ENCODE measurements around the gene KIDINS220.

The KIDINS220 gene

DNA sequence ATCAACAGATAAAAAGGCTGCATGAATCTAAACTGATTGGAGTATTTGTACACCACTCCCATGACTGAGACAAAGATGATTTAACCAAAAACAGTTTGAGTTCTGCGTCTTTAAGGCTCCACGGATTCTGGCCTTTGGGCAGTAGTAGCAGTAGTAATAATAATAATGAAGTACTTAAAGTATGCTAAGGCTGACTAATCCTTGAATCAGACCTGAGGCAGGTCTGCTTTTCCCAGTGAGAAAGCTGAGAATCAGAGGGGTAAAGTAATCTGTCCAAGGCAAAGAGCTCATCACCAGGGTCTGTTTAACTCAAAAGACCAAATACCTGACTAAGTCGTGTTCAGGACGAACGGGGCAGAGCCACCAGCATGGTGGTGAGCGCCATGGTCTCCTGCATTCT lies 94.2 kb downstream of the KIDINS220 start:
- TF ChIP-seq, protein P1, sequence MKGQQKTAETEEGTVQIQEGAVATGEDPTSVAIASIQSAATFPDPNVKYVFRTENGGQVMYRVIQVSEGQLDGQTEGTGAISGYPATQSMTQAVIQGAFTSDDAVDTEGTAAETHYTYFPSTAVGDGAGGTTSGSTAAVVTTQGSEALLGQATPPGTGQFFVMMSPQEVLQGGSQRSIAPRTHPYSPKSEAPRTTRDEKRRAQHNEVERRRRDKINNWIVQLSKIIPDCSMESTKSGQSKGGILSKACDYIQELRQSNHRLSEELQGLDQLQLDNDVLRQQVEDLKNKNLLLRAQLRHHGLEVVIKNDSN (IDR thresholded peaks at IDR 0.05) = no peak
- no peak for TF ChIP-seq ZBTB7A (IDR thresholded peaks at IDR 0.05; ENCODE audit: low read depth)

DNA sequence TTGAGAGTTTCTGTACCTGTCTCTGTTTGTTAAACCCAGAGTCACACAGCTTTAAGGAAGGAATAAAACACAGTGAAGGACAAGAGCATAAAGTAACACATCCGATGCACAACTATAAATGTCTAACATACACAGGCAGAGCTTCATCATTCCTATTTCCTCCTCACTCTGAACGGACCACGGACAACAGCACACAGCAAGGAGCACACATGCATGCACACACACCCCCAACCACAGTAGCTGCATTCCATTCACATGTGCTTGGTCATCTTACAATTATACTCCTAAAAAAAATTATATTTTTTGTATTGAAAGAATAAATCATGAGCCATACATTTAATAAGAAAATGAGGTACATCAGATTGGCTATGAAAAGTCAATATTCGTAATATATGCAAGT lies 97.3 kb downstream of the KIDINS220 start:
- TF ChIP-seq FOXM1 (IDR thresholded peaks at IDR 0.05; ENCODE audit: borderline replicate concordance, low read depth) (no peak), ZBTB7A (IDR thresholded peaks at IDR 0.05; ENCODE audit: low read depth) (no peak), CREB1 (IDR thresholded peaks at IDR 0.05; ENCODE audit: low read depth) (no peak), TAF1 (IDR thresholded peaks at IDR 0.05; ENCODE audit: low read depth) (no peak), TCF12 (IDR thresholded peaks at IDR 0.05; ENCODE audit: low read depth) (no peak), EP300 (IDR thresholded peaks at IDR 0.05; ENCODE audit: borderline replicate concordance) (no peak), RAD21 (IDR thresholded peaks at IDR 0.05; ENCODE audit: low read depth) (no peak), EGR1 (IDR thresholded peaks at IDR 0.05) (no peak), NFIC (IDR thresholded peaks at IDR 0.05) (no peak), YY1 (IDR thresholded peaks at IDR 0.05; ENCODE audit: low read depth) (no peak), TEAD4 (IDR thresholded peaks at IDR 0.05) (no peak), CEBPB (IDR thresholded peaks at IDR 0.05) (no peak)
- TF ChIP-seq, protein P2, sequence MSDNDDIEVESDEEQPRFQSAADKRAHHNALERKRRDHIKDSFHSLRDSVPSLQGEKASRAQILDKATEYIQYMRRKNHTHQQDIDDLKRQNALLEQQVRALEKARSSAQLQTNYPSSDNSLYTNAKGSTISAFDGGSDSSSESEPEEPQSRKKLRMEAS (IDR thresholded peaks at IDR 0.05) = no peak
- TF ChIP-seq, protein P3, sequence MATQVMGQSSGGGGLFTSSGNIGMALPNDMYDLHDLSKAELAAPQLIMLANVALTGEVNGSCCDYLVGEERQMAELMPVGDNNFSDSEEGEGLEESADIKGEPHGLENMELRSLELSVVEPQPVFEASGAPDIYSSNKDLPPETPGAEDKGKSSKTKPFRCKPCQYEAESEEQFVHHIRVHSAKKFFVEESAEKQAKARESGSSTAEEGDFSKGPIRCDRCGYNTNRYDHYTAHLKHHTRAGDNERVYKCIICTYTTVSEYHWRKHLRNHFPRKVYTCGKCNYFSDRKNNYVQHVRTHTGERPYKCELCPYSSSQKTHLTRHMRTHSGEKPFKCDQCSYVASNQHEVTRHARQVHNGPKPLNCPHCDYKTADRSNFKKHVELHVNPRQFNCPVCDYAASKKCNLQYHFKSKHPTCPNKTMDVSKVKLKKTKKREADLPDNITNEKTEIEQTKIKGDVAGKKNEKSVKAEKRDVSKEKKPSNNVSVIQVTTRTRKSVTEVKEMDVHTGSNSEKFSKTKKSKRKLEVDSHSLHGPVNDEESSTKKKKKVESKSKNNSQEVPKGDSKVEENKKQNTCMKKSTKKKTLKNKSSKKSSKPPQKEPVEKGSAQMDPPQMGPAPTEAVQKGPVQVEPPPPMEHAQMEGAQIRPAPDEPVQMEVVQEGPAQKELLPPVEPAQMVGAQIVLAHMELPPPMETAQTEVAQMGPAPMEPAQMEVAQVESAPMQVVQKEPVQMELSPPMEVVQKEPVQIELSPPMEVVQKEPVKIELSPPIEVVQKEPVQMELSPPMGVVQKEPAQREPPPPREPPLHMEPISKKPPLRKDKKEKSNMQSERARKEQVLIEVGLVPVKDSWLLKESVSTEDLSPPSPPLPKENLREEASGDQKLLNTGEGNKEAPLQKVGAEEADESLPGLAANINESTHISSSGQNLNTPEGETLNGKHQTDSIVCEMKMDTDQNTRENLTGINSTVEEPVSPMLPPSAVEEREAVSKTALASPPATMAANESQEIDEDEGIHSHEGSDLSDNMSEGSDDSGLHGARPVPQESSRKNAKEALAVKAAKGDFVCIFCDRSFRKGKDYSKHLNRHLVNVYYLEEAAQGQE (IDR thresholded peaks at IDR 0.05; ENCODE audit: low read depth) = no peak

DNA sequence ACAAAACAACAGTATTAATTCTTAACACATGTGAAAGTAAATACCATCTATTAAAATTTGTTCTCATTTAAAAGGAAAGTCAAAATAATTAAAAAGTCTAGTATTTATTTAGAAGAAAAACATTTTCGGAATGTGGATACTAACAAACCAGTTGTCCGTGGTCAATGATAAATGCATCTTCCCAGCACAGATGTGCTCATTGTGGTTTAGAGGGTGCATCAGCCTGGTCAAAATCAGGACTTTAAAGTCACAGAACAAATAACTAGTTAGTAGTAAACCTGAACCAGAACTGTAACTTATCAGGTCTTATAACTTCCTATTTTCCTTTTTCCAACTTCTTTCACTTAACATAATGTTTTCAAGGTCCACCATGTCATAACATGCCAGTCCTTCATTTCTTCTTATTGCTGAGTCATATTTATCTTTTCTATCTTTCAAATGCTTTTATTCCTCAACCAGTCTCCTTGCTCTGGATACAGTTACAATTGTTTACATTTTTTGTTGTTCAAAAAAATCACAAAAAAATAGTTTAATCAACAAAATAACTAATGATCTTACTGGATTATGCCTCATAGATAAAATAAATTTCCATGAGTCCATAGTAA lies 99.7 kb downstream of the KIDINS220 start:
- TF ChIP-seq CEBPB (IDR thresholded peaks at IDR 0.05) = no peak
- no peak for TF ChIP-seq YY1 (IDR thresholded peaks at IDR 0.05; ENCODE audit: low read depth)
- TF ChIP-seq TAF1 (IDR thresholded peaks at IDR 0.05; ENCODE audit: low read depth) = no peak
- no peak for TF ChIP-seq TEAD4 (IDR thresholded peaks at IDR 0.05)
- no peak for TF ChIP-seq EP300 (IDR thresholded peaks at IDR 0.05; ENCODE audit: borderline replicate concordance)
- TF ChIP-seq, protein P3 (IDR thresholded peaks at IDR 0.05; ENCODE audit: low read depth) = no peak
- TF ChIP-seq TCF12 (IDR thresholded peaks at IDR 0.05; ENCODE audit: low read depth) = no peak
- TF ChIP-seq EGR1 (IDR thresholded peaks at IDR 0.05) = no peak
- no peak for TF ChIP-seq RAD21 (IDR thresholded peaks at IDR 0.05; ENCODE audit: low read depth)
- TF ChIP-seq CREB1 (IDR thresholded peaks at IDR 0.05; ENCODE audit: low read depth) = no peak
- TF ChIP-seq, protein P2 (IDR thresholded peaks at IDR 0.05) = no peak
- TF ChIP-seq, protein P1 (IDR thresholded peaks at IDR 0.05) = no peak
- TF ChIP-seq NFIC (IDR thresholded peaks at IDR 0.05) = no peak
- TF ChIP-seq FOXM1 (IDR thresholded peaks at IDR 0.05; ENCODE audit: borderline replicate concordance, low read depth) = no peak

DNA sequence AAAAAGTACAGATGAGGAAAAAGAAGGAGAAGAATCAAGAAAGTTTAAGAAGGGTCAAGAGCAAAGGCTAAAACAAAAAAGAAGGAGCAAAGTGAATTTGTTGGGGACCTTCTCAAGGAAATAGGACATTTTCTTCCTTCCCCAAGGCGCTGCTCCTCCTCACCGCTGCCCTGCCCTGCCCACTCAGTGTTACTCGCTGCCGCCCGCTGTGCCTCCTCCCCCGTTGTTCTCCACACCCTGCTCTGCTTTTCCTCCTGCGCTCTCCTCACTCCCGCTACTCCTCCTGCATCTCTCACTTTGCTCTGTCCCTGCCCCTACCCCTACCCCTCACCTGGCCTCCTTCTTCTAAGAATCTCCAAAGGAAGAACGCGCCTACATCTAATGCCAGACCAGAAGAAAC lies 104.8 kb downstream of the KIDINS220 start:
- TF ChIP-seq EGR1 (IDR thresholded peaks at IDR 0.05) (no peak), NFIC (IDR thresholded peaks at IDR 0.05) (no peak), CEBPB (IDR thresholded peaks at IDR 0.05) (no peak), YY1 (IDR thresholded peaks at IDR 0.05; ENCODE audit: low read depth) (no peak), ZBTB7A (IDR thresholded peaks at IDR 0.05; ENCODE audit: low read depth) (no peak), RAD21 (IDR thresholded peaks at IDR 0.05; ENCODE audit: low read depth) (no peak), CREB1 (IDR thresholded peaks at IDR 0.05; ENCODE audit: low read depth) (no peak), EP300 (IDR thresholded peaks at IDR 0.05; ENCODE audit: borderline replicate concordance) (no peak), FOXM1 (IDR thresholded peaks at IDR 0.05; ENCODE audit: borderline replicate concordance, low read depth) (no peak), TAF1 (IDR thresholded peaks at IDR 0.05; ENCODE audit: low read depth) (no peak), TEAD4 (IDR thresholded peaks at IDR 0.05) (no peak)
- TF ChIP-seq, protein P1 (IDR thresholded peaks at IDR 0.05) = no peak
- TF ChIP-seq, protein P2 (IDR thresholded peaks at IDR 0.05) = no peak
- TF ChIP-seq, protein P3 (IDR thresholded peaks at IDR 0.05; ENCODE audit: low read depth) = no peak

Measured in Ishikawa (cell line).